Activated CD4-positive, CD25-positive, alpha-beta regulatory T cell treated with anti-CD3 and anti-CD28 coated beads, Interleukin-2, amount 50 U/mL, for 16 hours (primary cell): Measurements from ENCODE around the gene ECT2.
"Not testable (repeated sequence)": the region's sequence is repeated elsewhere in the genome, so short reads cannot be mapped to it uniquely, and the experiment has no call there.

Source experiments
- DNase-seq: peaks from one replicate; pipeline ENCODE4 v3.0.0-alpha.2; 2020; ENCODE audit warnings: low read depth, low spot score

Gene ECT2

GRCh38 chr3:172811099-172811498, 60.6 kb downstream of the ECT2 start:
- no peak for DNase-seq

GRCh38 chr3:172813462-172813861, 62.9 kb downstream of the ECT2 start:
- no peak for DNase-seq

DNA sequence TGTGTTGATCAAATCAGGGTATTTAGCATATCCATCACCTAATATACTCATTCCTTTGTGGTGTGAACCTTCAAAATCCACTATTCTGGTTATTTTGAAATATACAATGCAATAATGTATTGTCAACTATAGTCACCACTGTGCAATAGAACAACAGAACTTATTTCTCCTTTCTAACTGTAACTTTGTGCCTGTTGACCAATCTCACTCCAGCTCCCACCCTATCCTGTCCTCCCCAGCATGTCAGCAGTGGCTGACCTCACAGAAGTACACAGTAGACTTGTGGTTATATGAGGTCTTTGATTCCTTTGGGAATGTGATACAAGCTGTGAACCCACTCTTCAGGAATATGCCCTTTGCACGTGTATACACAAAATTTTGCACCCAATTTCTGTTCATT, 64.2 kb downstream of the ECT2 start:
- DNase-seq, result no peak

GRCh38 chr3:172815857-172816256, 65.3 kb downstream of the ECT2 start:
- no peak for DNase-seq

DNA sequence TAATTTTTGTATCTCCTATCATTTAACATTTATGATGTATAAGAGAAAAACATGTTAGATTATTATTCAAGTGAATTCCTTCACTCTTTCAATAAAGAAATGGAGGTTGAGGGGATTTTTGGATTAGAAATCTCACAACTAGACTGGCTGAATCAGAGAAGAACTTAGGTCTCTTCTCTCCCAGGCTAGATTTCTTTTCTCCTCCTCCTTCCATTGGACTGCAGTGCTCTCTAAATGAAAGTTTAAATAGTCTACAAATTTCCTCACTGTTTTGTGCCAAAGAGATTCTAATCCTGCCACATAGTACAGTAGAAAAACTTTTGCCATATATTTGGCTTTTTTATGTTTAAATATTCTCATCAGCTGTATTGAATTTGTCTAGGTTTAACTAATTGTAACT, 65.8 kb downstream of the ECT2 start:
- no peak for DNase-seq

- no peak for DNase-seq
These were observed 66.4 kb downstream of the ECT2 start for GRCh38 chr3:172816968-172817367.

- no peak for DNase-seq
These were observed 70.0 kb downstream of the ECT2 start for GRCh38 chr3:172820492-172820891.

- no peak for DNase-seq
These were observed 73.7 kb downstream of the ECT2 start for GRCh38 chr3:172824229-172824628.

GRCh38 chr3:172827231-172827630, 76.7 kb downstream of the ECT2 start:
- DNase-seq, result not testable (repeated sequence)

DNA sequence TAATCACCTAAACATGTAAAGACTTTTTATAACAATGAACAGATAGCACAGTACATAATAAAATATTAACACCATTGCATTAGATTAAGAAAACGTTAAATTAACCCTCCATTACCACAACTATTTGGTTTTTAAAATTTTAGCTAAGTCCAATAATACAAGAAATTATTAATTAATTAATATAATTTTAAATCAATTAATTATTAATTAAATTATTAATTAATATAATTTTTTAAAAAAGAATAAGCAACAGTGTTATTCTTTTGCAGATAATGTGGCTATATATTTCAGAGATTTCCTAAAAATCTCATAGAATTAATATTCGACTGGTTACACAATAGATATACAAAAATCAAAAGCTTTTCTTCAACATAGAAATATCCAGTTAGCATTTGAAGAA, 82.5 kb downstream of the ECT2 start:
- DNase-seq, result no peak

DNA sequence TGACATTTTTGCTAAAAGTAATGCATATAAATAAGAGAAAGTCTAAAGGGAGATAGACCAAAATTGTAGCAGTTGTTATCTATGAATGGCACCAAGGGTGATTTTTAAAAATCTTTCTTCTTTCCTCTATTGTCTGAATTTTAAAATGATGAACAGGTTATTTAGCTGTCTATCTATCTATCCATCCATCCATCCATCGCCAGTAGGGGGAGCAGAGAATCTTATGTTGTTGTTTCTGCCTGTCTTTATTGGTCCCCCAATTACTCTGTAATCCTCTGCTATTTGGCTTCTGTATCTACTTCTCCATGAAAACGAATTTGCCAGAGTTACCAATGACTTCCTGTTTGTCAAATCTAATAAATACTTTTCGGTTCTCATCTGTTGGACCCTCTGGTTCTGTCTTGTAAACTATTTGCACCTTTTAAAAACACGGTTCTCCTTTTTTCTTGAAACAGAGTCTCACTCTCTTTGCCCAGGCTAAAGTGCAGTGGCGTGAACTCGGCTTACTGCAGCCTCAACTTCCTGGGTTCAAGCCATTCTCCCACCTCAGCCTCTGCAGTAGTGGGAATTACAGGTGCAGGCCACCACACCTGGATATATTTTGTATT, 86.0 kb downstream of the ECT2 start:
- DNase-seq, result no peak

DNA sequence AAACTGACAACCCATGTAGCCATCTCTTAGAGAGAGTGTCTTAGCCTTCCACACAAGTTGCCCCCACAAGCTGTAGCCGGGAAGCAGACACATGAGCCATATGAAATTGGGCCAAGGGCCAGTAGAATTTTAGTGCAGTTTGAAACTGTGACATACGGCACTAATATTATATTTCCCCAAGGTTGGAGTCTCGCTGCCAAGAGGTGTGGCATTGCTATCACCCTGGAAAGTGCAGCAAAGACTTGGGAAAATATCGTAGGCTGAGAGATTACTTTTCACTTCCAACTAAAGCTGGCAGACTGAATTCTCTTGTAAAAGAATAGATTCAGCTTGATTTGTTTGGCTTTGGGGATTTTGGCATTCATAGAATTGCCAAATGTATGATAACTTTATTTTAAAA, 89.2 kb downstream of the ECT2 start:
- DNase-seq, result no peak

DNA sequence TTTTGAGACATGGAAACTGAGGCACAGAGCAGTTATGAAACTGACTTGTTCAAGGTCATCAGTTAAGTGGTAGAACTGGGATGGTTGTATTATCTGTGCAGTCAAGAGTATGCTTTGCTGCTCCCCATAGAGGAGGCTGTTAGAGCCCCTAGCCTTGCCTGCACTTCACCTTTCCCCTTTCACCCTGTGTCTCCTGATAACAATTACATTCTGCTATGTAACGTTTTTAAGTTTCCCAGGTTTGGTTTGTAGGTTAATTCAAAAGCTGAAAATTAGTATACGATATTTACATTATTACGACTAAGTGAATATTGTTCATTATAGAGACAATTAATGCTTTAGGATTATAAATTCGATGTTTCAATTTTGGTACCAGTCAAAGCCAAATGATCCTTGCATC, 89.9 kb downstream of the ECT2 start:
- DNase-seq, result no peak

GRCh38 chr3:172840913-172841312, 90.4 kb downstream of the ECT2 start:
- DNase-seq, result no peak

DNA sequence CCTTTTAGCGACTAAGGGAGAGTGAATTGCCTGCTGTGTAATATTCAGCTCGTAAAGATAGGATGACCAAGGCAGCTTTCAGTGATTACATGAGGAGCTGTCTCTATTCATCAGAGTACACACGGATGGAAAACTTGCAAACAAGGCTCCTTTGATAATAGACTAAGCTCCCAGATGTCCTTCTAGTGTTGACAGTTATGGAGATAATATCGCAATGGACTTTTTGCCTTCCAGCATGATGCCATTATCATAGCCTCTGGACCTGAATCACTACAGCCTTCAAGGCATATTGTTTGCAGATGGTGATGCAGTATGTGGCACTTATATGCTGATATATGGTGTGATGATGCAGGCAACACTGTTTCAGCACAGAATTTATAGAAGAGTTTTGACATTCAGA, 93.9 kb downstream of the ECT2 start:
- no peak for DNase-seq

DNA sequence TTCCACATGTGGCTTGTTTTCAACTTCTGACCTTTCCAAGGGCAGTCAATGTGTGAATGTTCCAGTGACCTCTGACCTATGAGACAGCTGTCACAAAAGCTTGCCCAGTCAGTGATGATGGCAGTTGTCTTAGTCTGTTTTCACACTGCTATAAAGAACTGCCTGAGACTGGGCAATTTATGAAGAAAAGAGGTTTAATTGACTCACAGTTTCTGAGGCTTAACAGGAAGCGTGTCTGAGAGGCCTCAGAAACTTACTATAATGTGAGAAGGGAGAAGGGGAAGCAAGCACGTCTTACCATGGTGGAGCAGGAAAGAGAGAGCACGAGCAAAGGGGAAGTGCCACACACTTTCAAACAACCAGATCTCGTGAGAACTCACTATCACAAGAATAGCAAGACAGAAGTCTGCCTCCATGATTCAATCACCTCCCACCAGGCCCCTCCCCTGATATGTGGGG, 95.6 kb downstream of the ECT2 start:
- DNase-seq, result no peak

- no peak for DNase-seq
These were observed 96.2 kb downstream of the ECT2 start for GRCh38 chr3:172846706-172847105.

DNA sequence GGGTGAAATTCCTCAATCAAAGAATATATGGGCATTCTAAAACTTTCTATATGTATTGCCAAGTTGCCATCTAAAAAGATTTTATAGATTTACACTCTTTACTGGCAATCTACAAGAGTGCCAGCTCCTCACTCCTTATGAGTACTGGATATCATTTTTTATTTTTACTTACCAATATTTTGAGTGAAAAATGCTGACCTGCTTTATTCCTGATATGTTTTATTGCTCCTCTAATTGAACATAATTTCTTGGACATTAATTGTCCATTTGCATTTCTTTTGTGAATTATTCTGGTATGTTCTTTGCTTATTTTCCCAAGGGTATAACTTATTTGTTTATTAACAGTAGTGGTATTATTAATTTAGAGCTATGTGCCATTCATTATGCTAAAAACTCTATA, 96.8 kb downstream of the ECT2 start:
- DNase-seq, result no peak

GRCh38 chr3:172848910-172849309, 98.4 kb downstream of the ECT2 start:
- DNase-seq, result no peak

DNA sequence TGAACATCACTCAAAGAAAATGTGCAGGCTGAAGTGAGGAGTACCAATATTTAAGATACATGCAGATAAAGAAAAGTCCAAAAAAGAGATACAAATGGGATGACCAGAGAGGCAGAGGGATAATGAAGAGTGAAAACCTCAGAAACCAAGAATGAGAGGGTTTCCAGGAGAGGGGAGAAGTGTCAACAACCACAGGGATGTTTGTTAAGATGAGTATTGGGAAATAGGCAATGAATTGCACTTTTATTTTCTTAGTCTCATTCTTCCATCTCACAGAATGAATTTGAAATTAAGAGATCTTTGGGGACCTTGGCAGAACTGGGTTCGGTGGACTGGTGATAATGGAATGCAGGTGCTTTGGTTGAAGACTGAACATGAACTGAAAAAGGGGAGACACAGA, 102.5 kb downstream of the ECT2 start:
- no peak for DNase-seq

GRCh38 chr3:172853921-172854666, 103.6 kb downstream of the ECT2 start:
- no peak for DNase-seq

- DNase-seq, result no peak
These were observed 104.5 kb downstream of the ECT2 start for GRCh38 chr3:172855037-172855436.
